Thyroid gland (tissue), 4 donors: ENCODE data around the gene SEMA6B.

Experiments
- CTCF ChIP-seq, 6 experiments: fragments of 200-600 bp in 3 of 6; fragments of 450-650 bp in 3 of 6; sonication (generic) in 3 of 6; IDR thresholded peaks; one replicate each; pipeline ENCODE4 v1.5.1; 2016 to 2019; ENCODE audit warnings: antibody characterized with exemption in 6 of 6, mild to moderate bottlenecking in 2 of 6, inconsistent platforms in 1 of 6, moderate library complexity in 1 of 6
- POLR2A ChIP-seq, 2 donors: fragments of 450-650 bp; IDR thresholded peaks; one replicate each; pipeline ENCODE4 v1.6.1; 2017; ENCODE audit warnings: antibody characterized with exemption in 2 of 2, mild to moderate bottlenecking in 2 of 2, moderate library complexity in 1 of 2

GRCh38 chr19:4570402-4570801, 10.9 kb upstream of the SEMA6B start:
- TF ChIP-seq POLR2A (IDR thresholded peaks at IDR 0.05): no peak
- no peak for TF ChIP-seq CTCF (IDR thresholded peaks at IDR 0.05)
